H1 (cell line): Measurements from ENCODE around the gene TAGLN3. TPM values are rescaled to one million over a fixed set of nuclear protein-coding genes. Genes with fewer than 3 reads are reported as not detected.

ENCODE experiments used
- CHD2 ChIP-seq: IDR thresholded peaks from 2 replicates; pipeline ENCODE4 v1.6.1; 2012; ENCODE audit warnings: low read length, improper control_type of control experiment
- CHD7 ChIP-seq: fragments of 300-600 bp; sonication (generic); IDR thresholded peaks from 2 replicates; pipeline ENCODE4 v1.7.1; 2012; ENCODE audit warnings: low read length, moderate library complexity, mild to moderate bottlenecking, inconsistent platforms; ENCODE audit not compliant: insufficient replicate concordance
- GTF2F1 ChIP-seq: IDR thresholded peaks from 2 replicates; pipeline ENCODE4 v1.6.1; 2012; ENCODE audit warnings: low read depth, low read length, improper control_type of control experiment, borderline replicate concordance
- POLR2A ChIP-seq, 2 experiments: IDR thresholded peaks; 1 replicate in 1 of 2; 2 replicates in 1 of 2; pipeline ENCODE4 v1.6.1; 2011; ENCODE audit warnings: low read depth in 2 of 2, low read length in 2 of 2, mild to moderate bottlenecking in 2 of 2; ENCODE audit errors: control extremely low read depth in 1 of 2
- RNF2 ChIP-seq: fragments of 200-900, 300-1000 bp; sonication (generic); IDR thresholded peaks from 2 replicates; pipeline ENCODE4 v1.7.1; 2016; ENCODE audit warnings: borderline replicate concordance, low read depth, mild to moderate bottlenecking, antibody characterized with exemption, low read length; ENCODE audit not compliant: poor library complexity, severe bottlenecking; ENCODE audit errors: missing control alignments
- SAP30 ChIP-seq: fragments of 300-600 bp; sonication (generic); IDR thresholded peaks from 2 replicates; pipeline ENCODE4 v1.7.1; 2012; ENCODE audit warnings: low read length, moderate library complexity, mild to moderate bottlenecking, inconsistent platforms; ENCODE audit not compliant: insufficient read depth, insufficient replicate concordance
- SIRT6 ChIP-seq: IDR thresholded peaks from one replicate; pipeline ENCODE4 v1.7.1; 2012; ENCODE audit warnings: low read length, inconsistent platforms
- SIX5 ChIP-seq: IDR thresholded peaks from 2 replicates; pipeline ENCODE4 v1.6.1; 2011; ENCODE audit warnings: mild to moderate bottlenecking, low read depth, low read length
- SP2 ChIP-seq: IDR thresholded peaks from 2 replicates; pipeline ENCODE4 v1.6.1; 2012; ENCODE audit warnings: mild to moderate bottlenecking, low read length, inconsistent platforms
- SRF ChIP-seq: IDR thresholded peaks from 2 replicates; pipeline ENCODE4 v1.6.1; 2011; ENCODE audit warnings: mild to moderate bottlenecking, low read depth, low read length, moderate library complexity
- TCF12 ChIP-seq: IDR thresholded peaks from 2 replicates; pipeline ENCODE4 v1.6.1; 2011; ENCODE audit warnings: low read depth, mild to moderate bottlenecking, low read length
- polyA plus RNA-seq, 7 experiments: library from polyadenylated mRNA; depleted of rRNA in 3 of 7; stranded (reverse) in 5 of 7; unstranded in 2 of 7; fragments of >200 nt in 5 of 7; fragments of 200-250 nt in 2 of 7; gene quantifications; 1 replicate in 5 of 7; 2 replicates in 1 of 7; 4 replicates in 1 of 7; pipeline versions ENCODE4 v1.2.1 to v1.2.3, GENCODE V29; 2011 to 2013; ENCODE audit warnings: missing spikeins in 2 of 7, mixed read lengths in 2 of 7
- total RNA-seq: library from RNA; stranded (reverse); fragmentation: NEBNext Ultra II Directional; extraction: Animal tissue kit (Norgen Biotek cat#: 25700); gene quantifications from 2 replicates; pipeline ENCODE4 v1.2.1, GENCODE V29; 2021
- TF ChIP-seq, protein P1 (sequence below): IDR thresholded peaks from 2 replicates; pipeline ENCODE4 v1.6.1; 2011; ENCODE audit warnings: low read length, improper control_type of control experiment

The TAGLN3 gene
- total and polyA plus RNA-seq, 2 of the 8 experiments (the other 6 are each of a cell fraction or from before 2014, with no cell fraction given): 6.3 to 7.5 TPM

DNA sequence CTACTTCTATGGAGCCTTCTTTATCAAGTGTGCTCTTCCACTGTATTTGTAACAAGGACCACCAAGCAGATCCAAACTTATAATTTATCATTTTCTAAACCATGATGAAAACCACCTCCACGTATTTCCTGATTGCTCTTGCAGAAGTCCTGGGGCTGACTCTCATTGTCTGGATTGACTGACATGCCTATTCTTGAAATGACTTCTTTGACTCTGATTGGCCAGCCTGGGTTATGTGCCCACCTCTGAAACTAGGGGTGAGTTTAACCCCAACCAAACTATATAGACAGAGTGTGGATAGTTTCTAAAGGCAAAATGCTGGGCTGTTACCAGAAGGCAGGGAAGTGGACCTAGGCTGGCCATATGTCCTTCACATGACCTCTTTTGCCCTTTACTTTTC is 48.5 kb downstream of the TAGLN3 start (continued):
- no peak for TF ChIP-seq CHD7
- TF ChIP-seq, protein P1, sequence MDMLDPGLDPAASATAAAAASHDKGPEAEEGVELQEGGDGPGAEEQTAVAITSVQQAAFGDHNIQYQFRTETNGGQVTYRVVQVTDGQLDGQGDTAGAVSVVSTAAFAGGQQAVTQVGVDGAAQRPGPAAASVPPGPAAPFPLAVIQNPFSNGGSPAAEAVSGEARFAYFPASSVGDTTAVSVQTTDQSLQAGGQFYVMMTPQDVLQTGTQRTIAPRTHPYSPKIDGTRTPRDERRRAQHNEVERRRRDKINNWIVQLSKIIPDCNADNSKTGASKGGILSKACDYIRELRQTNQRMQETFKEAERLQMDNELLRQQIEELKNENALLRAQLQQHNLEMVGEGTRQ: no peak
- no peak for TF ChIP-seq SIX5
- TF ChIP-seq SRF: no peak
- TF ChIP-seq POLR2A (IDR thresholded peaks at IDR 0.05; ENCODE audit: control extremely low read depth in 1 of 2, low read depth in 2 of 2, low read length in 2 of 2): no peak
- no peak for TF ChIP-seq GTF2F1
- TF ChIP-seq CHD2: no peak
- no peak for TF ChIP-seq RNF2
- TF ChIP-seq SIRT6: no peak
- no peak for TF ChIP-seq TCF12
- no peak for TF ChIP-seq SP2
- TF ChIP-seq SAP30: no peak
